Measurements from ENCODE around the gene TUFT1. TPM values are rescaled to one million over a fixed set of nuclear protein-coding genes. Genes with fewer than 3 reads are reported as not detected.
A peak's percentile ranks its signal among the peaks of the same experiment; 100 is the strongest.

TUFT1 gene
- total and polyA plus RNA-seq, 2 of the 13 experiments (the other 11 are each of a cell fraction or from before 2014, with no cell fraction given), result 6.4 to 7.3 TPM

- no peak for TF ChIP-seq ZZZ3 (CRISPR knock-in tag; IDR thresholded peaks at IDR 0.05; ENCODE audit: borderline replicate concordance)
- peak; percentile 30; the same call in 1 of the 2 replicates for TF ChIP-seq MAX (IDR thresholded peaks at IDR 0.05)
- TF ChIP-seq SRSF9 (IDR thresholded peaks at IDR 0.05; ENCODE audit: borderline replicate concordance, insufficient read depth, low read depth, low read length, poor library complexity, severe bottlenecking), result no peak
- TF ChIP-seq ZNF362 (CRISPR knock-in tag; IDR thresholded peaks at IDR 0.05; ENCODE audit: borderline replicate concordance), result no peak
- peak; percentile 16 for TF ChIP-seq TEAD3 (CRISPR knock-in tag; optimal IDR thresholded peaks at IDR 0.05; ENCODE audit: borderline replicate concordance)
- no peak for TF ChIP-seq DDIT3 (CRISPR knock-in tag; IDR thresholded peaks at IDR 0.05)
- TF ChIP-seq, protein P1, sequence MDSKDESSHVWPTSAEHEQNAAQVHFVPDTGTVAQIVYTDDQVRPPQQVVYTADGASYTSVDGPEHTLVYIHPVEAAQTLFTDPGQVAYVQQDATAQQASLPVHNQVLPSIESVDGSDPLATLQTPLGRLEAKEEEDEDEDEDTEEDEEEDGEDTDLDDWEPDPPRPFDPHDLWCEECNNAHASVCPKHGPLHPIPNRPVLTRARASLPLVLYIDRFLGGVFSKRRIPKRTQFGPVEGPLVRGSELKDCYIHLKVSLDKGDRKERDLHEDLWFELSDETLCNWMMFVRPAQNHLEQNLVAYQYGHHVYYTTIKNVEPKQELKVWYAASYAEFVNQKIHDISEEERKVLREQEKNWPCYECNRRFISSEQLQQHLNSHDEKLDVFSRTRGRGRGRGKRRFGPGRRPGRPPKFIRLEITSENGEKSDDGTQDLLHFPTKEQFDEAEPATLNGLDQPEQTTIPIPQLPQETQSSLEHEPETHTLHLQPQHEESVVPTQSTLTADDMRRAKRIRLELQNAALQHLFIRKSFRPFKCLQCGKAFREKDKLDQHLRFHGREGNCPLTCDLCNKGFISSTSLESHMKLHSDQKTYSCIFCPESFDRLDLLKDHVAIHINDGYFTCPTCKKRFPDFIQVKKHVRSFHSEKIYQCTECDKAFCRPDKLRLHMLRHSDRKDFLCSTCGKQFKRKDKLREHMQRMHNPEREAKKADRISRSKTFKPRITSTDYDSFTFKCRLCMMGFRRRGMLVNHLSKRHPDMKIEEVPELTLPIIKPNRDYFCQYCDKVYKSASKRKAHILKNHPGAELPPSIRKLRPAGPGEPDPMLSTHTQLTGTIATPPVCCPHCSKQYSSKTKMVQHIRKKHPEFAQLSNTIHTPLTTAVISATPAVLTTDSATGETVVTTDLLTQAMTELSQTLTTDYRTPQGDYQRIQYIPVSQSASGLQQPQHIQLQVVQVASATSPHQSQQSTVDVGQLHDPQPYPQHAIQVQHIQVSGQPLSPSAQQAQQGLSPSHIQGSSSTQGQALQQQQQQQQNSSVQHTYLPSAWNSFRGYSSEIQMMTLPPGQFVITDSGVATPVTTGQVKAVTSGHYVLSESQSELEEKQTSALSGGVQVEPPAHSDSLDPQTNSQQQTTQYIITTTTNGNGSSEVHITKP (CRISPR knock-in tag; IDR thresholded peaks at IDR 0.05; ENCODE audit: low read depth), result peak; percentile 42; the same call in 1 of the 2 replicates
- no peak for TF ChIP-seq RAD21 (CRISPR knock-in tag; IDR thresholded peaks at IDR 0.05)
- TF ChIP-seq ZNF589 (CRISPR knock-in tag; conservative IDR thresholded peaks at IDR 0.05), result 0 out of 2 replicates have a peak, but pooled peaks have one; percentile 27
- no peak for TF ChIP-seq MLX (CRISPR knock-in tag; IDR thresholded peaks at IDR 0.05)
- TF ChIP-seq EZH2 (conservative IDR thresholded peaks at IDR 0.05; ENCODE audit: low read depth, low read length), result no peak
- TF ChIP-seq, protein P2, sequence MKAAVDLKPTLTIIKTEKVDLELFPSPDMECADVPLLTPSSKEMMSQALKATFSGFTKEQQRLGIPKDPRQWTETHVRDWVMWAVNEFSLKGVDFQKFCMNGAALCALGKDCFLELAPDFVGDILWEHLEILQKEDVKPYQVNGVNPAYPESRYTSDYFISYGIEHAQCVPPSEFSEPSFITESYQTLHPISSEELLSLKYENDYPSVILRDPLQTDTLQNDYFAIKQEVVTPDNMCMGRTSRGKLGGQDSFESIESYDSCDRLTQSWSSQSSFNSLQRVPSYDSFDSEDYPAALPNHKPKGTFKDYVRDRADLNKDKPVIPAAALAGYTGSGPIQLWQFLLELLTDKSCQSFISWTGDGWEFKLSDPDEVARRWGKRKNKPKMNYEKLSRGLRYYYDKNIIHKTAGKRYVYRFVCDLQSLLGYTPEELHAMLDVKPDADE (CRISPR knock-in tag; IDR thresholded peaks at IDR 0.05), result 0 out of 2 replicates have a peak, but pooled peaks have one; percentile 53
- TF ChIP-seq ELF3 (CRISPR knock-in tag; IDR thresholded peaks at IDR 0.05), result no peak
- TF ChIP-seq ZNF12 (CRISPR knock-in tag; IDR thresholded peaks at IDR 0.05), result no peak
- no peak for TF ChIP-seq ZNF256 (CRISPR knock-in tag; conservative IDR thresholded peaks at IDR 0.05)
- TF ChIP-seq SALL1 (CRISPR knock-in tag; IDR thresholded peaks at IDR 0.05), result peak; percentile 77
- TF ChIP-seq PAX8 (CRISPR knock-in tag; IDR thresholded peaks at IDR 0.05; ENCODE audit: borderline replicate concordance), result no peak
- TF ChIP-seq, protein P3, sequence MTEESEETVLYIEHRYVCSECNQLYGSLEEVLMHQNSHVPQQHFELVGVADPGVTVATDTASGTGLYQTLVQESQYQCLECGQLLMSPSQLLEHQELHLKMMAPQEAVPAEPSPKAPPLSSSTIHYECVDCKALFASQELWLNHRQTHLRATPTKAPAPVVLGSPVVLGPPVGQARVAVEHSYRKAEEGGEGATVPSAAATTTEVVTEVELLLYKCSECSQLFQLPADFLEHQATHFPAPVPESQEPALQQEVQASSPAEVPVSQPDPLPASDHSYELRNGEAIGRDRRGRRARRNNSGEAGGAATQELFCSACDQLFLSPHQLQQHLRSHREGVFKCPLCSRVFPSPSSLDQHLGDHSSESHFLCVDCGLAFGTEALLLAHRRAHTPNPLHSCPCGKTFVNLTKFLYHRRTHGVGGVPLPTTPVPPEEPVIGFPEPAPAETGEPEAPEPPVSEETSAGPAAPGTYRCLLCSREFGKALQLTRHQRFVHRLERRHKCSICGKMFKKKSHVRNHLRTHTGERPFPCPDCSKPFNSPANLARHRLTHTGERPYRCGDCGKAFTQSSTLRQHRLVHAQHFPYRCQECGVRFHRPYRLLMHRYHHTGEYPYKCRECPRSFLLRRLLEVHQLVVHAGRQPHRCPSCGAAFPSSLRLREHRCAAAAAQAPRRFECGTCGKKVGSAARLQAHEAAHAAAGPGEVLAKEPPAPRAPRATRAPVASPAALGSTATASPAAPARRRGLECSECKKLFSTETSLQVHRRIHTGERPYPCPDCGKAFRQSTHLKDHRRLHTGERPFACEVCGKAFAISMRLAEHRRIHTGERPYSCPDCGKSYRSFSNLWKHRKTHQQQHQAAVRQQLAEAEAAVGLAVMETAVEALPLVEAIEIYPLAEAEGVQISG (CRISPR knock-in tag; IDR thresholded peaks at IDR 0.05), result no peak; the same call in 1 of the 2 replicates
These were observed 26.4 kb upstream of the TUFT1 start (continued) for GRCh38 chr1:151513626-151514121.
